ENCODE results near the gene RNU5B-1.
A peak's percentile ranks its signal among the peaks of the same experiment; 100 is the strongest.

The RNU5B-1 gene

GRCh38 chr15:65289261-65289854, 15.1 kb upstream of the RNU5B-1 start:
- DNase-seq (ENCODE audit: low read depth), result no peak

DNA sequence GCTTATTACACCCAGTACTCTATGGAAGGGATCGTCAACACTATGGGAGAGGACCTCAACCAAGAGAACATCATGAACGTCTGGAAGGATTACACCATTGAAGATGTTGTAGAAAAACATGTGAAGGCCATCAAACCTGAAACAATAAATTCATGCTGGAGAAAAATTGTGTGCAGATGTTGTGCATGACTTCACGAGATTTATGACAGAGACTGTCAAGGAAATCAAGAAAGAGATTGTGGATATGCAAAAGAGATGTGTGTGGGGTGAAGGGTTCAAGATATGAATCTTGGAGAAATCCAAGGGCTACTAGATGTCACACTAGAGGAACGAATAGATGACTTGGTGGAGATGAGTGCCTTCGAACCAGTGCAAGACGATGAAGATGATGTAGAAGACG, 14.2 kb upstream of the RNU5B-1 start:
- DNase-seq (ENCODE audit: low read depth), result no peak

- no peak for DNase-seq (ENCODE audit: low read depth)
Observed at GRCh38 chr15:65292938-65293518, 11.4 kb upstream of the RNU5B-1 start.

GRCh38 chr15:65298731-65299130, 5.7 kb upstream of the RNU5B-1 start:
- DNase-seq (ENCODE audit: low read depth), result no peak

DNA sequence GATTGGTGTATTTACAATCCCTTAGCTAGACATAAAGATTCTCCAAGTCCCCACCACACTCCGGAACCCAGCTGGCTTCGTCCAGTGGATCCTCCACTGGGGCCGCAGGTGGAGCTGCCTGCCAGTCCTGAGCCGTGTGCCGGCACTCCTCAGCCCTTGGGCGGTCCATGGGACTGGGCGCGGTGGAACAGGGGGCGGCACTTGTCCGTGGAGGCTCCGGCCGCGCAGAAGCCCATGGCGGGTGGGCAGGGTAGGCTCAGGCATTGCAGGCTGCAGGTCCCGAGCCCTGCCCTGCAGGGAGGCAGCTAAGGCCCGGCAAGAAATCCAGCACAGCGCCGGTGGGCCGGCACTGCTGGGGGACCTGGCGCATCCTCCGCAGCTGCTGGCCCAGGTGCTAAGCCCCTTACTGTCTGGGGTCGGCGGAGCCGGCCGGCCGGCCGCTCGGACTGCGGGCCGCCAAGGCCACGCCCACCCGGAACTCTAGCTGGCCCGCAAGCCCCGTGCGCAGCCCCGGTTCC, 3.5 kb upstream of the RNU5B-1 start:
- no peak for DNase-seq (ENCODE audit: low read depth)

- DNase-seq (ENCODE audit: low read depth), result no peak
Observed at GRCh38 chr15:65302061-65302460, 2.4 kb upstream of the RNU5B-1 start.

- peak; percentile 50 for DNase-seq (ENCODE audit: low read depth)
Observed at GRCh38 chr15:65303687-65304380, 643 bp upstream of the RNU5B-1 start.

DNA sequence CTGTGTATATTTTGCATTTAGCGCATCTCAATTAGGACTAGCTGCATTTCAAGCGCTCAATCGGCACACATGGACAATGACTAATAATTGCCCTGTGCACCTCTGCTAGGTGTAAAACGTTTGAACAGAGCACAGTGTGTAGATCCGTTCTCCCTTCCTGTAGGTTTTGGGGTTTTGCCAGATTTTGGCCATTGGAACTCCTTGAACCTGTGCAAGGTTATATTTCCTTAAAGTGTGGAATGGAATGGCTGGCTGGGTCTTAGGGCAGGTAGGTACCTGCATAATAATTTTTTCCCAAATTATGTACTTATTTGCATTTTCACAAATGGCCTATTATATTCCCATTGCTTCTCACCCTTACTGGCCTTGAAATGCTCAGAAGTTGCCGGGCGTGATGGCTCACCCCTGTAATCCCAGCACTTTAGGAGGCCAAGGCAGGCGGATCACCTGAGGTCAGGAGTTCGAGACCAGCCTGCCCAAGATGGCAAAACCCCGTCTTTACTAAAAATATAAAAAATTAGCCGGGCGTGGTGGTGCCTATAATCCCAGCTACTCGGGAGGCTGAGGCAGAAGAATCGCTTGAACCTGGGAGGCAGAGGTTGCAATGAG, 777 bp downstream of the RNU5B-1 start:
- DNase-seq (ENCODE audit: low read depth), result no peak

GRCh38 chr15:65305776-65306175, 1.3 kb downstream of the RNU5B-1 start:
- no peak for DNase-seq (ENCODE audit: low read depth)

DNA sequence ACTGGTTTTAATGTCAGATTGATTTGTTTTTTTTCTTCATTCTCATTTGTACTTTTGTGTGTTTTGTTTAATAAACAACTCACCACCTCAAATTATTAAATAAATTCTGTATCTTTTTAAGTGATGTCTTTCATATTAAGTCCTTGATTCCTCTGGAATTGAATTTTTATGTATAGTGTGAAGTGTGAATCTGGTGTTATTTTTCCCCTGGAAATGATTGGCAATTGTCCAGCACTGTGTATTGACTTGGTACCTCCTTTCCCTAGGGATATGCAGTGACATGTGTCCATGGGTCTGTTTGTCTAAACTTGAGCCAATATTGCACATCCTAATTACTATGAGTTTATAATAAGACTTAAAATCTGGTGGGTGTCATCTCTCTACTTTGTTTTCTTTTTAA, 2.1 kb downstream of the RNU5B-1 start:
- no peak for DNase-seq (ENCODE audit: low read depth)

DNA sequence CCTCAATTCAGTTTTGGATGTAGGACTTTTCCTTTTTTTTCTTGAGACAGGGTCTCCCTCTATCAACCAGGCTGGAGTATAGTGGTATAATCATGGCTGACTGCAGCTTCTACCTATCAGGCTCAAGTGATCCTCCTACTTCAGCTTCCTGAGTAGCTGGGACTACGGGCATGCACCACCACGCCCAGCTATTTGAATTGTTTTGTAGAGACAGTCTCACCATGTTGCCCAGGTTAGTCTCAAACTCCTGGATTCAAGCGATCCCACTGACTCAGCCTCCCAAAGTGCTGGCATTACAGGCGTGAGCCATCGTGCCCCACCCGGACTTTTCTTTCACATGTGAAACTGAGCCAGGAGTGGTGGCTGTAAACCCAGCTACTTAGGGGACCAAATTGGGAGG, 3.5 kb downstream of the RNU5B-1 start:
- DNase-seq (ENCODE audit: low read depth), result no peak

DNA sequence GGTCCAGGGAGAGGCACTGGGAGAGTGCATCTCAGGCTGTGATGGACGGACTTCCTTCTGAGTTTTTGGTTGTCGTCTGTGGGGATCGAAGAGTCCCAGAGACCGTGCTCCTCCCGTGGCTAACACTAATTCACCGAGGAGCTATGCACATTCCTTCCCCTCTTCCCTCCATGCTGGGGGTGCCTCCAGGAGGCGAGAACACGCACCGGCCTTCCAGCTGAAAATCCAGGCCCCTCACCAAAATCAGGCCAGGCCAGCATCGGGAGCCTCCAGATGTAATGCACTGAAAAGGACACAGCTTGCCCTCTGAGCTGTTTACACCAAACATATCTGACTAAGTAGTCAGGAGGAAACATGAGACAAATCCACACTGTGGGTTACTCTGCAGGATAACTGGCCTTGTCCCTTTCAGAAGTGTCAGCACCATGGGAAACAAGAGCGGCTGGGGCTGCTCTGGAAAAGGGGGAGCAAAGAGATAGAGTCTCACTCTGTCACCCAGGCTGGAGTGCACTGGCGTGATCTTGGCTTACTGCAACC, 5.5 kb downstream of the RNU5B-1 start:
- no peak for DNase-seq (ENCODE audit: low read depth)

DNA sequence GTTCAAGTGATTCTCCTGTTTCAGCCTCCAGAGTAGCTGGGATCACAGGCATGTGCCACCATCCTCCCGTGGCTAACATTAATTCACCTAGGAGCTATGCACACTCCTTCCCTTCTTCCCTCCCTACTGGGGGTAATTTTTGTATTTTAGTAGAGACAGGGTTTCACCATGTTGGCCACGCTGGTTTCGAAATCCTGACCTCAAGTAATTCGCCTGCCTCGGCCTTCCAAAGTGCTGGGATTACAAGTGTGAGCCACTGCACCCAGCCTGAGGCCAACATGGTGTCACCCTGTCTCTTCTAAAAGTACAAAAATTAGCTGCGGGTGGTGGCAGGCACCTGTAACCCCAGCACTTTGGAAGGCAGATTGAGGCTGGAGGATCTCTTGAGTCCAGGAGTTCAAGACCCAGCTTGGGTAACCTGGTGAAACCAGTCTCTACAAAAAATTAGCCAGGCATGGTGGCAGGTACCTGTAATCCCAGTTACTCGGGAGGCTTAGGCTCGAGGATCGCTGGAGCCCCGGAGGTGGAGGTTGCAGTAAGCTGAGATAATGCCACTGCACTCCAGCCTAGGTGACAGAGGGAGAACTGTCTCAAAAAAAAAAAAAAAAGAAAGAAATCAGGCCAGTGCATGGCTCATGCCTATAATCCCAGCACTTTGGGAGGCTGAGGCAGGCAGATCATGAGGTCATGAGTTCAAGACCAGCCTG, 6.1 kb downstream of the RNU5B-1 start:
- no peak for DNase-seq (ENCODE audit: low read depth)

DNA sequence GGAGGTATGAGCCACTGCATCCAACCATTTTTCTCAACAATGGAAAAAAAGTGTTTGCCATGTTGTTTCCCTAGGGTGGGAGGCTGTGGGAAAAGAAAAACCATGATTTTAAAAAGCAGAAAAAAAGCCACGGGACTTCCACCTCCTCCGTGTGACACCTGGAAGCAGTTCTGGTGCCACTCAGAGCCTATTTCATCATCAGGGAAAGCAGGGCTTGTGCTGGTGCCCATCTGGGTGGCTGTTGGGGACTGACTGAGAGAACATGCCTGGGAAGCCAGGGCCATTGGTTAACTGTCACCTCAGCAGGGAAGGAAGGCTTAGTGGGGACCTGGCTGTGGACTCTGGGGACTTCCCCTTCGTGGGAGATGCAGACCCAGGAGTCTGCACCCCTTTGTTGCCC, 7.3 kb downstream of the RNU5B-1 start:
- no peak for DNase-seq (ENCODE audit: low read depth)

DNA sequence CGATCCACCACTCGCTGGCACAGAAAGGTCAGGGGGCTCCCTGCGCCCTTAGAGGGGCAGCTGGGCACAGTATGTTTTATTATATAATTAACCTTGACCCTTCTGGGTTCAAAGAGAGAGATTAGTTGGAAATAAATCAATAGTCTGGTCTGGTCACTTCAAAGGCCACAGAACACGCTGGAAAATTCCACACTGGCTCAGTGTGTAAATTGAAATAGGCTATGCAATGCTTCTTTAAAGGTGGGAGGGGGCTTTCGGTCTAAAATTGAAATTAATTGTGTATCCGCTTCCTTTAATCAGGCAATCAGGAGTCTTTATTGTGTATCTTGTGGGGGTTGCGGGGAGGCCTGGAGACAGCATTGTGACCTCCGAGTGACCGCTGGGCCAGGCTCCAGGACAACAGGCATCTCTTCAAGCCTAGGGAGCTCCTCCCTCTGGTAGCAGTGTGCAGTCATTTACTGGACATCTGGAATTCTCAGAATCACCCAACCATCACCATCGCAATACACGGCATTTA, 8.0 kb downstream of the RNU5B-1 start:
- DNase-seq (ENCODE audit: low read depth), result no peak

GRCh38 chr15:65318870-65319356, 14.4 kb downstream of the RNU5B-1 start:
- peak; percentile 59 for DNase-seq (ENCODE audit: low read depth)

- DNase-seq (ENCODE audit: low read depth), result no peak
Observed at GRCh38 chr15:65323071-65323511, 18.6 kb downstream of the RNU5B-1 start.

- DNase-seq (ENCODE audit: low read depth), result no peak
Observed at GRCh38 chr15:65326117-65326526, 21.6 kb downstream of the RNU5B-1 start.

DNA sequence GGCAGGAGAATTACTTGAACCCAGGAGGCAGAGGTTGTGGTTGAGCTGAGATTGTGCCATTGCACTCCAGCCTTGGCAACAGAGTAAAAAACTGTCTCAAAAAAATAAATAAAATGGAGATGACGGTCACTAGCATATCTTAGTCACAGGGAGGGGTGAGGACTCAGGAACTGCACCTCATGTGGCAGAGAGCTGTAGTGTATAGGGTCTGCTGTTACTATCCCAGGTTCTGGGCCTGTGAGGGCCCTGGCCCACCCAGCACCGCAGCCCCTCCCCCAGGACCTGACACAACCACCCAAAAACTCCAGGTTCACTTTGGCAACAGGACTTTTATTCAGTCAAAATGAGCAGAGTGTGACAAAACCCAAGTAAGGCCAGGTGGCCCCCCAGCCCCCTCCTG, 22.3 kb downstream of the RNU5B-1 start:
- DNase-seq (ENCODE audit: low read depth), result no peak

GRCh38 chr15:65327651-65328393, 23.3 kb downstream of the RNU5B-1 start:
- no peak for DNase-seq (ENCODE audit: low read depth)
